NCI-H524 (cell line): ENCODE results near the gene MYO7B.

Experiments used
- DNase-seq, 2 experiments: peaks; one replicate each; lab custom pipeline; 2025; lab: John Stamatoyannopoulos, UW

The MYO7B gene

GRCh38 chr2:127609031-127609751 is 73.7 kb downstream of the MYO7B start:
- no peak for DNase-seq

- no peak for DNase-seq
Measured at GRCh38 chr2:127609818-127610217, 74.3 kb downstream of the MYO7B start.

- DNase-seq, result no peak
Measured at GRCh38 chr2:127610561-127610960, 75.1 kb downstream of the MYO7B start.

- no peak for DNase-seq
Measured at GRCh38 chr2:127611076-127611925, 75.8 kb downstream of the MYO7B start.

- DNase-seq, result no peak
Measured at GRCh38 chr2:127612111-127612822, 76.8 kb downstream of the MYO7B start.

- no peak for DNase-seq
Measured at GRCh38 chr2:127614246-127614645, 78.8 kb downstream of the MYO7B start.

GRCh38 chr2:127614731-127615130 is 79.2 kb downstream of the MYO7B start:
- DNase-seq, result no peak

GRCh38 chr2:127615511-127616166 is 80.2 kb downstream of the MYO7B start:
- DNase-seq, result no peak

GRCh38 chr2:127618551-127619202 is 83.2 kb downstream of the MYO7B start:
- no peak for DNase-seq

GRCh38 chr2:127619203-127619590 is 83.7 kb downstream of the MYO7B start:
- DNase-seq, result no peak

GRCh38 chr2:127619877-127620705 is 84.6 kb downstream of the MYO7B start:
- peak in 1 of 2 experiments; percentile 3 for DNase-seq

- DNase-seq, result no peak
Measured at GRCh38 chr2:127620866-127621265, 85.4 kb downstream of the MYO7B start.

GRCh38 chr2:127621981-127622431 is 86.5 kb downstream of the MYO7B start:
- no peak for DNase-seq

GRCh38 chr2:127622561-127623387 is 87.3 kb downstream of the MYO7B start:
- no peak for DNase-seq

GRCh38 chr2:127623388-127624319 is 88.2 kb downstream of the MYO7B start:
- no peak for DNase-seq

GRCh38 chr2:127624320-127624755 is 88.9 kb downstream of the MYO7B start:
- no peak for DNase-seq

- DNase-seq, result no peak
Measured at GRCh38 chr2:127624756-127625571, 89.5 kb downstream of the MYO7B start.

- DNase-seq, result no peak
Measured at GRCh38 chr2:127625572-127625951, 90.1 kb downstream of the MYO7B start.
